Mesenchymal stem cell (in vitro differentiated cells and primary cell): Measurements from ENCODE around the gene CCDC141.
A peak's percentile ranks its signal among the peaks of the same experiment; 100 is the strongest.
"Not testable (repeated sequence)": the region's sequence is repeated elsewhere in the genome, so short reads cannot be mapped to it uniquely, and the experiment has no call there.

Experiments
- DNase-seq: peaks from one replicate; pipeline ENCODE4 v3.0.0-alpha.2; 2013
- H2AFZ ChIP-seq: one replicate; pipeline ENCODE4 v1.6.1; 2013; ENCODE audit warnings: low read depth, mild to moderate bottlenecking, control low read depth, inconsistent platforms, low read length, moderate library complexity
- H2AK5ac ChIP-seq: 2 replicates; pipeline ENCODE4 v1.6.1; 2013; ENCODE audit warnings: low read length, moderate library complexity, mild to moderate bottlenecking, inconsistent platforms; ENCODE audit not compliant: severe bottlenecking
- H2BK120ac ChIP-seq: one replicate; pipeline ENCODE4 v1.6.1; 2013; ENCODE audit warnings: low read depth, mild to moderate bottlenecking, inconsistent platforms, low read length, moderate library complexity
- H2BK12ac ChIP-seq, 2 experiments: one replicate each; pipeline ENCODE4 v1.6.1; 2013; ENCODE audit warnings: inconsistent platforms in 2 of 2, low read length in 2 of 2, mild to moderate bottlenecking in 2 of 2, moderate library complexity in 2 of 2, control low read depth in 1 of 2
- H2BK15ac ChIP-seq: one replicate; pipeline ENCODE4 v1.6.1; 2013; ENCODE audit warnings: mild to moderate bottlenecking, low read depth, inconsistent platforms; ENCODE audit not compliant: poor library complexity, severe bottlenecking
- H2BK5ac ChIP-seq: 2 replicates; pipeline ENCODE4 v1.6.1; 2013; ENCODE audit warnings: low read depth, mild to moderate bottlenecking, low read length, control low read depth, inconsistent platforms; ENCODE audit not compliant: poor library complexity, severe bottlenecking
- H3K14ac ChIP-seq, 2 experiments: one replicate each; pipeline ENCODE4 v1.6.1; 2013; ENCODE audit warnings: inconsistent platforms in 2 of 2, low read length in 2 of 2, control low read depth in 1 of 2, mild to moderate bottlenecking in 1 of 2, moderate library complexity in 1 of 2
- H3K18ac ChIP-seq, 2 experiments: one replicate each; pipeline ENCODE4 v1.6.1; 2013; ENCODE audit warnings: inconsistent platforms in 2 of 2, low read length in 2 of 2, control low read depth in 1 of 2, low read depth in 1 of 2, mild to moderate bottlenecking in 1 of 2
- H3K23ac ChIP-seq, 2 experiments: one replicate each; pipeline ENCODE4 v1.6.1; 2013; ENCODE audit warnings: inconsistent platforms in 2 of 2, low read length in 2 of 2, mild to moderate bottlenecking in 2 of 2, moderate library complexity in 2 of 2, control low read depth in 1 of 2
- H3K27ac ChIP-seq: 2 replicates; pipeline ENCODE4 v1.5.1; 2013; ENCODE audit warnings: mild to moderate bottlenecking, moderate library complexity, low read length, control low read depth, inconsistent platforms; ENCODE audit not compliant: poor library complexity, severe bottlenecking
- H3K27me3 ChIP-seq, 2 experiments: 2 replicates each; pipeline versions ENCODE4 v1.6.1 to v1.7.0; 2013; ENCODE audit warnings: low read length in 2 of 2, mild to moderate bottlenecking in 2 of 2, moderate library complexity in 2 of 2, control low read depth in 1 of 2, inconsistent platforms in 1 of 2; ENCODE audit not compliant: control insufficient read depth in 1 of 2, insufficient read depth in 1 of 2
- H3K36me3 ChIP-seq, 2 experiments: 2 replicates each; pipeline versions ENCODE4 v1.6.1 to v1.7.0; 2013; ENCODE audit warnings: low read length in 2 of 2, control low read depth in 1 of 2, inconsistent platforms in 1 of 2, low read depth in 1 of 2, mild to moderate bottlenecking in 1 of 2; ENCODE audit not compliant: insufficient read depth in 2 of 2, control insufficient read depth in 1 of 2
- H3K4ac ChIP-seq, 2 experiments: one replicate each; pipeline ENCODE4 v1.6.1; 2013; ENCODE audit warnings: inconsistent platforms in 2 of 2, low read length in 2 of 2, mild to moderate bottlenecking in 2 of 2, moderate library complexity in 2 of 2, control low read depth in 1 of 2, low read depth in 1 of 2
- H3K4me1 ChIP-seq: 2 replicates; pipeline ENCODE4 v1.6.1; 2013; ENCODE audit warnings: low read depth, low read length, control low read depth; ENCODE audit not compliant: control insufficient read depth, insufficient read depth
- H3K4me2 ChIP-seq: 2 replicates; pipeline ENCODE4 v1.6.1; 2013; ENCODE audit warnings: low read length, mild to moderate bottlenecking, inconsistent platforms; ENCODE audit not compliant: poor library complexity, severe bottlenecking
- H3K4me3 ChIP-seq, 2 experiments: 2 replicates each; pipeline versions ENCODE4 v1.5.1 to v1.7.0; 2013; ENCODE audit warnings: low read length in 2 of 2, mild to moderate bottlenecking in 2 of 2, control low read depth in 1 of 2, low read depth in 1 of 2; ENCODE audit not compliant: insufficient read depth in 1 of 2
- H3K79me1 ChIP-seq: replicated peaks from 2 replicates; pipeline ENCODE4 v1.6.1; 2013; ENCODE audit warnings: mild to moderate bottlenecking, control low read depth, low read length, inconsistent platforms; ENCODE audit not compliant: poor library complexity, severe bottlenecking
- H3K9ac ChIP-seq: 2 replicates; pipeline ENCODE4 v1.7.0; 2013; ENCODE audit warnings: mild to moderate bottlenecking, low read length, moderate library complexity
- H3K9me3 ChIP-seq: 2 replicates; pipeline ENCODE4 v1.7.0; 2013; ENCODE audit warnings: mild to moderate bottlenecking, low read length; ENCODE audit not compliant: control insufficient read depth
- H4K8ac ChIP-seq: one replicate; pipeline ENCODE4 v1.6.1; 2013; ENCODE audit warnings: inconsistent platforms, mild to moderate bottlenecking, low read length, moderate library complexity
- H4K91ac ChIP-seq: one replicate; pipeline ENCODE4 v1.6.1; 2013; ENCODE audit warnings: mild to moderate bottlenecking, low read length, inconsistent platforms
- WGBS: methylation state at CpG from one replicate; pipeline ENCODE4 v1.1.7; 2013; ENCODE audit warnings: mixed read lengths; 5-methylcytosine and 5-hydroxymethylcytosine counted together

Gene CCDC141

DNA sequence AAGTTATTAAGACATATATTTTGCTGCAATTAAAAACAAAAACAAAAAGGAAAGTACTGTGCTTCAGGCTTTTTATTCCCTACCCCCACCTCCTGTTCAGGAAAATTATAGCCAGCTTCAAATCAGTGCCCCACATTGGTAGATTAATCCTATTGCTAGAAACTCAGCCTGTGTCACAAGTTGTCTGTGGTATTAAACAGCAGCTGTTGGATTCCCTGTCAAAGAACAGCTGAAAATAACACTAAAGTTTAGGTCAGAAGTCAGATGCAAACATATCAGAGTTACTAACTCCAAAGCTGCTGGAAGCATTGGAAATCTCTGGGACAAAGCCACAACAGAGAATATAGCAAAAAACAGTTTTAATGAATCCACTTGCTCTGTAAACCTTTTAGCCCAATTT lies 818 bp upstream of the CCDC141 start:
- H2BK15ac ChIP-seq: no peak overlapping the region
- no peak overlapping the region for H2BK120ac ChIP-seq
- no peak overlapping the region for H3K4me3 ChIP-seq
- no peak overlapping the region for H3K18ac ChIP-seq
- peak; percentile 30 for DNase-seq
- H3K36me3 ChIP-seq: no peaks in the 10 kb centered on the region
- no peak overlapping the region for H2BK12ac ChIP-seq
- H2BK5ac ChIP-seq: no peak overlapping the region
- H3K4me1 ChIP-seq: peaks cover 4% of the 10 kb centered on the region
- H3K4me2 ChIP-seq: no peak overlapping the region
- no peak overlapping the region for H3K23ac ChIP-seq
- no peak overlapping the region for H3K14ac ChIP-seq
- no peak overlapping the region for H4K8ac ChIP-seq
- H4K91ac ChIP-seq: no peak overlapping the region
- H3K27ac ChIP-seq: no peak overlapping the region
- no peak overlapping the region for H3K4ac ChIP-seq
- no peaks in the 10 kb centered on the region for H3K27me3 ChIP-seq
- no peak overlapping the region for H2AFZ ChIP-seq
- no peaks in the 10 kb centered on the region for H3K9me3 ChIP-seq
- no peak overlapping the region for H3K9ac ChIP-seq
- no peaks in the 10 kb centered on the region for H3K79me1 ChIP-seq
- no peak overlapping the region for H2AK5ac ChIP-seq

DNA sequence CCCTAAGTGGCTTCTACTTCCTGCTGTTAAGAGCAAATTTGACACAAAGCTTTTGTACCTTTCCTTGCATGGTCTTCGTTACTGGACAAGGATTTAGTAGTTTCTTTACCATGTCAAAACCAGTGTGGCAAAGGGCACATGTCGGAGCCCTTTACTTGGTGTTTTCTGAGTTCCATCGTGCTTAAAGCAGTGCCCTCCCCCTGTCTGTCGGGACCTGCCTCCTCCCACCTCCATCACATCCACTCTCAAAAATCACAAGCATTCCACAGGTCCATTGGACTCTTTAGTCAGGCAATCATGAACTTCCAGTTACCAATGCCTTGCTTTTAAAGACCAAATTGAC lies 763 bp downstream of the CCDC141 start:
- Histone ChIP-seq H2BK120ac (no peak overlapping the region), H2BK5ac (no peak overlapping the region), H2BK15ac (no peak overlapping the region), H3K27ac (no peak overlapping the region), H3K9me3 (no peaks in the 10 kb centered on the region), H3K36me3 (no peaks in the 10 kb centered on the region), H4K8ac (peak overlapping the region; percentile 56), H3K9ac (no peak overlapping the region), H3K18ac (no peak overlapping the region), H3K4me1 (peaks cover 4% of the 10 kb centered on the region), H3K79me1 (no peaks in the 10 kb centered on the region), H3K23ac (no peak overlapping the region), H2AK5ac (no peak overlapping the region), H3K4ac (no peak overlapping the region), H3K27me3 (no peaks in the 10 kb centered on the region), H3K4me3 (no peak overlapping the region), H4K91ac (no peak overlapping the region), H2AFZ (no peak overlapping the region), H3K4me2 (no peak overlapping the region), H3K14ac (no peak overlapping the region), H2BK12ac (no peak overlapping the region)
- WGBS: 26% methylated on average over 4 of the region's 4 CpGs
- peak; percentile 5 for DNase-seq

GRCh38 chr2:179048099-179048498 lies 1.8 kb downstream of the CCDC141 start:
- Histone ChIP-seq H2BK5ac (no peak overlapping the region), H3K4me1 (peaks cover 4% of the 10 kb centered on the region), H2BK15ac (no peak overlapping the region), H2AK5ac (no peak overlapping the region), H3K9me3 (no peaks in the 10 kb centered on the region), H3K4me3 (no peak overlapping the region), H3K36me3 (no peaks in the 10 kb centered on the region), H3K14ac (no peak overlapping the region), H3K27ac (no peak overlapping the region), H3K9ac (no peak overlapping the region), H4K8ac (no peak overlapping the region), H2AFZ (no peak overlapping the region), H2BK12ac (no peak overlapping the region), H3K4ac (no peak overlapping the region), H3K23ac (no peak overlapping the region), H4K91ac (no peak overlapping the region), H3K27me3 (no peaks in the 10 kb centered on the region), H2BK120ac (no peak overlapping the region), H3K18ac (no peak overlapping the region), H3K79me1 (no peaks in the 10 kb centered on the region), H3K4me2 (no peak overlapping the region)
- DNase-seq: no peak
- WGBS: no CpG with 5 or more reads among the region's 2 CpGs

- H3K27ac ChIP-seq, H3K4me2 ChIP-seq, DNase-seq, H4K91ac ChIP-seq, H3K23ac ChIP-seq, H2AK5ac ChIP-seq, H3K18ac ChIP-seq, H2BK12ac ChIP-seq, H3K4me3 ChIP-seq, H2BK5ac ChIP-seq, H4K8ac ChIP-seq, H3K9ac ChIP-seq, H3K14ac ChIP-seq, H3K4me1 ChIP-seq, H3K27me3 ChIP-seq, H2AFZ ChIP-seq, H3K4ac ChIP-seq, H3K36me3 ChIP-seq, H2BK15ac ChIP-seq, H2BK120ac ChIP-seq, H3K9me3 ChIP-seq, H3K79me1 ChIP-seq: not testable (repeated sequence)
- WGBS: 3% methylated on average over 1 of the region's 1 CpG
Observed at GRCh38 chr2:179045602-179046001, 4.3 kb downstream of the CCDC141 start.
